GM19043 (cell line): Measurements from ENCODE around the gene OSBP2.
"Not testable (repeated sequence)": the region's sequence is repeated elsewhere in the genome, so short reads cannot be mapped to it uniquely, and the experiment has no call there.

ENCODE experiments used
- ATAC-seq: cut with Tn5 transposase; IDR thresholded peaks from one replicate; pipeline ENCODE4 v1.9.1; 2021; ENCODE audit warnings: low read depth; ENCODE audit not compliant: unreplicated experiment

OSBP2 gene

DNA sequence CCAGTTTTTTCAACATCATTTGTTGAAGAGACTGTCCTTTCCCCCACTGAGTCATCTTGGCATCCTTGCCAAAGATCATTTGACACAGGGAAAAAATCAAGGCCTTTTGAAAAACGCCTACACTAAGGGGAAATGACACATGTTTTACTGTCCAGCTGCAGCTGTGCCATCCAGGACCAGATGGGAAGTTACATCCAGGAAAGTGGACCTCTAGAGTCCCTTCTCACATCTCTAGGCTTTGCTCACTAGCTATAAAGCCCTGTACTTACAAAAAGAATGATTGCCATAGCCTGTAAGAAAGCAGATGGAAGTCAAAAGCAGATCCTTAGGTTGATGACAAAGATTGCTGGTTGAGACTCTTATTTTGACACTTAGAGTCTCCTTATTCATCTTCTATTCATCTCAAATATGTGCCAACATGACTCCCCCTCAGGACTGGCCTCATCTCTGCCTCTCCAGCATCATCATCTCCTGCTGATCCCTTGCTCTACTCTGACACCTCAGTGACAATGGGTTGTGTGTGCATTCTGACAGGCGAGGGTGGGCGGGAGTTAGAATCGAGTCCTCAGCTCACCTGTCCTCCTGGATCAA is 22.8 kb downstream of the OSBP2 start:
- no peak for ATAC-seq

DNA sequence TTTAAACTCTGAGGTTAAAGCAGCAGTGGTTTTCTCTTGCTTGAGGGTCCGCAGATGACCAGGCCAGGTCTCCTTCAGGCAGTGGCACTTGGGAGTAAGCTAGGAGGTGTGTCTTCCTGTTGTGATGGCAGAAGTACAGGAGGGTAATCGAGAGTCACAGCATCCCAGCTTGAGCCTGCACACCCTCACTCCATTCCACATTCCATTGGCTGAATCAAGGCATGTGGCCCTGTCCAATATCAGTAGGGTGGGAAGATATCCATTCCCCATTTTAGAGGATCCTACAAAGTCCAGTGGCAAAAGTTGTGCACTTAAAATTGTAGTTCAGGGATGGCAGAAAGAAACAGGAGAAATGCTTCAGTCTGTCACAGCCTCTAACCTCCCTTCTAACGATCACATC is 23.3 kb downstream of the OSBP2 start:
- ATAC-seq: no peak

DNA sequence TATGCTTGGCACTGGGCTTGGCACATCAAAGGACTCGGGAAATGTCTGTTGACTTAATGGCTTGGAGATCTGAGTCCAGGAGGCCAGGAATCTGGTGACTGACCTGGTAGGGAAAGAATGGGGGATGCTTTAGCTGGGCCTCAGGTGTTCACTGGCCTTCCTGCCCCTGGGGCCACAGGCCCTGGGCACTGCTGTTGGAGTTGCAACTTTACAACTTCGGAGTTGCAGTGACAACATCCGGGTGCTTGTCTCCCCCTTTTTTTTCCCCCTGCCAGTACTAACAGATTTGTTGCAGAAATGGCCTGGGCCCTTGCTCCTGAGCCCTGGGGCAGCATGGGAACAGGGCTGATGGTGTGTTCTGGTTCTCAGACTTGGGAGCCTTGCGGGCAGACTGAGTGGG is 23.8 kb downstream of the OSBP2 start:
- ATAC-seq: no peak

DNA sequence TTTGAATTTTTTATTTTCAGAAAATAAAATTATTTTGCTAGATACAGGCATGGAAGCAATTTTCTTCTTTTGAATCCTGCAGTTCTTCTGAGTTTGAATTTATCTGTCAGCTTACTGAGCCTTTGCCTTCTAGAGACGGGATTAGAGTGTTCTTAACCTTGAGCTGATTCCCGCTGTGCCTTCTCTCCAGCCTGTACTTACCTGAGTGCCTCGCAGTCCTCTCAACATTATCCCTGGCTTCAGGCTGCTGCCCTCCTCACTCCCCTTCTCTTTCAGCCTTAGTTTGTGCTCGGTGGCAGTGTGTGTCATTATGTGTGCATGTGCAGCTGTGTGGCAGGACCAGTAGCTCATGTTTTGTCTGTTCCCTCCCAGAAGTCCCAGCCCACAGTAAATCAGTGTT is 24.3 kb downstream of the OSBP2 start:
- no peak for ATAC-seq

DNA sequence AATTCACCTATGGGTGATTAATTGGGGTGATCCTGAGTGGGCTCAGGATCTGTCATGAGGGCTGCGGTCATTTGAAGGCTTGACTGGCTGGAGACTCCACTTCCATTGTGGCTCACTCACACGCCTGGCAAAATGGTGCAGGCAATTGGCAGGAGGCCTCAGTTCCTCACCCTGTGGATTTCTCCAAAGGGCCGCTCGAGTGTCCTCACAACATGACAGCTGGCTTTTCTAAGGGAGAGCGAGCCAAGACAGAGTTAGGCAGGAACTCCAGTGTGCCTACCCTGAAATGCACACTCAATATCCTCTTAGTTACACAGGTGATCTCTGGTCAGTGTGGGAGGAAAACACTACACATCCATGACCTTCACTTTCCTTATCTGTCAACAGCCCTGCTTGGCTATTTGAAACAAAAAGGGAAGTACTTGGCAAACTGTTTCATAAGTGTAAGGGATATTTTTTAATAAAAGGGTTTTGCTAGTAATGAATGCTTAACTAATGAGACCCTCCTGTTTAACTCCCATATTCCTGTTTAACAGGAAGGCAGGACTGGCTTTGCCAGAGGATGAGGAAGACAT is 25.7 kb downstream of the OSBP2 start:
- no peak for ATAC-seq

DNA sequence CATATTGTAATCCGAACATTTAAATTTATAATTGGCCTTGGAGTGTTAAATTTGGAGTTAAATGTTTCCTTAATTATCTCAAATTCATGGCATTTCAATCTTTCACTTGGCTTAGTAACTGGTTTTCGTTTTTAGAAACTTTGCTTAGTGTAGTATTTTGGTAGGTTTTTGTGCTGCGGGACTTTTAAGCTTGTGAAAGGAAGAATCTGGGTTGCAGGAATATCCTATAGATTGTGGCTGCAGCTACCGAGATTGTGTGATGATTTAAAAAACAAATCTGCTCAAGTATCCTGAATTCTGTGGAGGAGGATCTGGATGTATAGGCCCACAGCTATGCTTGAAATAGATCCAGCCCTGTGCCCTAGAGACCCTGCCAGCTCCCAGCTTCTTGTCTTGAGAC is 27.1 kb downstream of the OSBP2 start:
- ATAC-seq: no peak

DNA sequence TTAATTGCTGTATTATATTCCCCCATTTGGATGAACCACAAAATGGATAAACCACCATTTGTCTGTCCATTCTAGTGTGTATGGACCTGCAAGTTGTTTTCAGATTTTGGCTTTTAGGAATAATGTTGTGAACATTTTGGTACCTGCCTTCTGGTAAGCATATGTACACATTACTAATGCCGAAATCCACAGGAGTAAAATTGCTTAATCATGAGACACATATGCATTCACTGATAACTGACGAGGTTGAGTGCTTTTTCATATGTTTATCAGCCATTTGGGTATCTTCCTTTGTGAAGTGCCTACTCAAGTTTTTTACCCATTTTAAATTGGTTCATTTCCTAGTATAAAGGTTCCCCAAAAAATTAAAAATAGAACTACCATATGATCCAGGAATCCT is 34.2 kb downstream of the OSBP2 start:
- no peak for ATAC-seq

DNA sequence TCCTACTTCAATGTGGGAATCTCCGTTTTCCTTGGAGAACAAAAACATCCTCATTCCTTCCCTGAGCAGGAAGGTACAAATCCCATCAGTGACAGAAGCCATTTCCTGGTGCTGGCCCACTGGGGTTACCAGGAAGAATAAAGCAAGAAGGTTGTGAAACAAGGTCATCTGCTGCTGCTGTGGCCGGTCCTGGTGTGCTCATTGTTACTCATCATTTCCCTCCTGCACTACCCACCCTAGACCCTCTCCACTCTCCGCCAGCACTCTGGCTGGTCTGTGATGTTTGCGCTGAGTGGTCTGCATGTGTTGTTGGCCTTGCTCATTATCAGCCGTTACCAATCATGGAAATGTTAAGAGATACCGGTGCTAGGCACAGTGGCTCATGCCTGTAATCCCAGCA is 37.0 kb downstream of the OSBP2 start:
- no peak for ATAC-seq

DNA sequence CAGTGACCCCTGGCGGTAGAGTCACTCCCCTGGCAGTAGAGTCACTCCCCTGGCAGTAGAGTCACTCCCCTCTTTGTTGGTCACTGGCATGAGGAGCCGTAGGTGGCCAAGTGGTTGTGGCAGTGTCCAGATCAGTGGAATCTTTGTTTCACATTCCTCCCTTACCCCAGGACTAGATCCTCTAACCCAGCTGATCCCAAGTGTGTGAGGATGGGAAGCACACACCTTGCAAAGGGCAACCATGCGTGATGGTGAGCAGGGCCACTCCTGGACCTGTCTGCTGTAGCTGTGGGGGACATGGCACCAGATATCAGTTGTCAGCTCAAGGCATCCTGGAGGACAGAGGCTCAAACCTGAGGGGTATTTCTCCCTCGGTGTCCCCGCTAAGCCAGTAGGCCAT is 37.8 kb downstream of the OSBP2 start:
- no peak for ATAC-seq

DNA sequence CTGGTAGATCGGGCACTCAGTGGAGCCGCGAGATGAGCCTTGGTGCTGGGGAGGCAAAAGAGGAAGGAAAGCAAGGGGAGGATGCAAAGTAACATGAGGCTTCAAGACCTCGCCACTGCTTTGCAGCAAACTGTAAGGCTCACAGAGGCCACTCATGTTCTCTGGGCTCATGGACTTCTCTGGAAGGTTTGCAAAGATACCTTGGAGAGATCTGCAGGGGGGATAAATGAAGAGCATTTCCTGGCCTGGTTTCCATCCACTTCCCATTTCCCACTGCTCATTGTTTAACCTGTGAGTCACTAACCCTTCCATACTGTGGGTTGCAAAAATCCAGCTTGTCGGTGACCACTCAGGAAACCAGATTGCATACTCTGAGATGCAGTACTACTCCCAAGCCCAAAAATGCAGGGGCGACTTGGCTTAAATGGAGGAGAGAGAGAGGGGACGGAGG is 38.5 kb downstream of the OSBP2 start:
- ATAC-seq: no peak

DNA sequence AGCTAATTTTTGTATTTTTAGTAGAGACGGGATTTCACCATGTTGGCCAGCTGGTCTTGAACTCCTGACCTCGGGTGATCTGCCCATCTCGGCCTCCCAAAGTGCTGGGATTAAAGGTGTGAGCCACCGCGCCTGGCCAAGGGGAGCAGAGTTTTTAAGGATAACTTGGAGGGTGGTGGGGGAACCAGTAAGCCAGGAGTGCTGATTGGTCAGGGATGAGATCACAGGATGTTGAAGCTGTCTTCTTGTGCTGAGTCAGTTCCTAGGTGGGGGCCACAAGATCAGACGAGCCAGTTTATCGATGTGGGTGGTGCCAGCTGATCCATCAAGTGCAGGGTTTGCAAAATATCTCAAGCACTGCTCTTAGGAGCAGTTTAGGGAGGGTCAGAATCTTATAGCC is 45.3 kb downstream of the OSBP2 start:
- ATAC-seq: not testable (repeated sequence)

DNA sequence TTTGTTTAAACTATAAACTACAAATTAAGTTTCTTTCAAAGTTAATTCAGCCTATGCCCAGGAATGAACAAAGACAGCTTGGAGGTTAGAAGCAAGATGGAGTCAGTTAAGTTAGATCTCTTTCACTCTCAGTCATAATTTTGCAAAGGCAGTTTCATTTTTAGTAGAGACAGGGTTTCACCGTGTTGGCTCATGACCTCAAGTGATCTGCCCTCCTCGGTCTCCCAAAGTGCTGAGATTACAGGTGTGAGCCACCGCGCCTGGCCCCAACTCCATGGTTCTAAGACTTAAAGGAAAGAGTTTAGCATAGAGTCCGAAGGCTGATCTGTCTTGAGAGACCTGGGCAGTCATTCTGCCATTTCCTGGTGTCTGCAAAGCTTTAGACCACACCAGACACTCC is 45.8 kb downstream of the OSBP2 start:
- not testable (repeated sequence) for ATAC-seq

DNA sequence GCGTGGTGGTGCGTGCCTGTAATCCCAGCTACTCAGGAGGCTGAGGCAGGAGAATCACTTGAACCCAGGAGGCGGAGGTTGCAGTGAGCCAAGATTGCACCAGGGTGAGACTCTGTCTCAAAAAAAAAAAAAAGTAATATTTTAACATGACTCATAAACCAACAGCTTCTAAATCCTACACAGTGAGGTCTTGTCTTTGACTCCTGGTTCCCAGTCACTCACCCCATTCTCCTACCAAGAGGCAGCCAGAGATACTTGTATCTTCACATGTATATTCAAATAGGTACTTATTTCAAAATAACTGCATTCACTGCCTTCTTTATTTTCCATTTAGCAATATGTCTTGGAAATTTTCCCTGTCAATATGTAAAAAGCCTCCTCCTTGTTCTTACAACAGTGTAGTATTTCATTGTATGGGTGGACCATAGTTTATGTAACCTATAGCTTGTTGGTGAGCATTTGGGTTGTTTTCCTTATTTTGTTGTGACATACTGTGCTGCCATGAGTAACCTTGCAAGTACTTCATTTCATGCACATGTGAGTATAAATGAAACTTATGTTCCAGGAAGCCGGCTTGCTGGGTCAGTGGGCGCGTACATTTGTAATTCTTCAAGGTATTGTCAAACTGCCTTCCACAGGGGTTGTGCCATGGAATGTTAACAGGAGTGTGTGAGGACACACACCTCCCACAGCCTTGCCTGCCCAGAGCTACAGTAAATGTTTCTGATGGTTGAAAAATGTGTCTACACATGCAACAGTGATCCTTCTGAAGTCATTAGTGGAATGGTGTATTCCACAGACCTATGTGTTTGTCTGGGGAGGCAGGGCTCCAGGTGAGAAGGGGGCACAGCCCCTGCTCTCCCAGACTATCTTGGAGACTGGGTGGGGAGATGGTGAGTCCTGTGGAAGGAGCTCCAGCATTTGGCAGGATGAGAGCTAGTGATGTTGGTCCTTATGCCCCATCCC is 47.9 kb downstream of the OSBP2 start:
- no peak for ATAC-seq

DNA sequence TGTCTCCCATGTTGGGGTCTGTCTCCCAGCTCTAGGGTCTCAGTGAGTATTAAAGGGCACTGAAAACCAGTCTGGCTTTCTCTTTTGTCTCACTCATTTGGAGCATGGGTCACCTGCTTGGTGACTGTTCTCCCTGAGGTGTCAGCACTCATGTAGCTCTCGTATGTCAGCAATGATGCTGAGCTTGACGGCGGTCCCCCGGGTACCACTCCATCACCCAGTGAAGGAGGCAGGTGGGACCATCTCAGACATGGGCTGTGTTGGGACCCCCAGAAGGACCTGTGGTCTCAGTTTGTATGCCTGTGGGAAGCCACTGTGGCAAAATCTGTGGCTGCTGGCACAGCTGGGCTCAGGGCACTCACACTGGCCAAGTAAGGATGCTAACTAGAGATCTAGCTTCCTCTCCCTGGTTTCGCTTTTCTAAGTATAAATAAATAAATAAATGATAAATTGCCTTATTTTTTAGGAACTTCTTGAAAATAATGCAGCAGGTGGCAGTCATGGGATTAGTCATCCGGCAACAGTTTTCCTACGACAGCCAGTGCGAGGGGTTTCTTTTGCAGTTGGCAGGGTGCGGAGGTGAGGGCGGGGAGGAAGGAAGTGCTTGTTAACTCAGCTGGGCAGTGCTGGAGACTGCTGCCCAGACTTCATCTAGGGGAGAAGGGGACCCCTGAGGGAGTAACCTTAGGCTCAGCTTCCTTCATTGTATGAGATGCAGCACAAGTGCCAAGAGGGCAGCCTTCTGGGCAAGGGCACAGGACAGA is 48.8 kb downstream of the OSBP2 start:
- no peak for ATAC-seq

DNA sequence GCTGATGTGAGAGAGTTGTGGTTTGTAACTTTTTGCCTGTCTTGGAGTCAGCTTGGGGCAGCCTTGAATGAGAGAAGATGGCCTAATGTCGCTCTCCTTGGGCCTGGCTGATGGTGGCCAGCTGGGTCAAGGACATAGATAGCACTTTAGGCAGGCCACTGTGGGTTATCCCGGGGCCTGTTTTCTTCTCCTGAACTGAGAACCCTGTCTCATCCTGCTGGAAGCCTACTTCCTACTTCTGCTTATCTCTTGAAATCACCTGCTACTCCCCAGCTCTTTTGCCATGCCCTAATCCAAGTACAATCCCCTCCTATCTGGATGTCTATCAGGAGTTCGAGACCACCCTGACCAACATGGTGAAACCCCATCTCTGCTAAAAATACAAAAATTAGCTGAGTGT is 49.5 kb downstream of the OSBP2 start:
- no peak for ATAC-seq

DNA sequence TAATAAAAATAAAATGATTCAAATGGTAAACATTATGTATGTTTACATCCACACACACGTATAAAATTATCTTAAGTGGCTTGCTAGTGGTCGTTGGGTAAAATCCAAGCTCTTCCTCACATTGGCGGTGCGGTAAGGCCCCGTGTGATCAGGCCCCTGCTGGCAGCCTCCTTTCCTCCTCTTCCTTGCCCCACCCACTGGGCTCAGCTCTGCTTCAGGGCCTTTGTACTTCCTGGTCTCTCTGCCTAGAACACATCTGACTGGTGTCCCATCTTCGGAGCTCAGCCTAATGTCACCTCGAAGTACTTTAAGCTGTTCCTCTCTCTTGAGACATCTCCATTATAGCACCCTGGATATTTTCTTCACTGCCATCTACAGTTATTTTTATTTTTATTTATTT is 52.8 kb downstream of the OSBP2 start:
- no peak for ATAC-seq

DNA sequence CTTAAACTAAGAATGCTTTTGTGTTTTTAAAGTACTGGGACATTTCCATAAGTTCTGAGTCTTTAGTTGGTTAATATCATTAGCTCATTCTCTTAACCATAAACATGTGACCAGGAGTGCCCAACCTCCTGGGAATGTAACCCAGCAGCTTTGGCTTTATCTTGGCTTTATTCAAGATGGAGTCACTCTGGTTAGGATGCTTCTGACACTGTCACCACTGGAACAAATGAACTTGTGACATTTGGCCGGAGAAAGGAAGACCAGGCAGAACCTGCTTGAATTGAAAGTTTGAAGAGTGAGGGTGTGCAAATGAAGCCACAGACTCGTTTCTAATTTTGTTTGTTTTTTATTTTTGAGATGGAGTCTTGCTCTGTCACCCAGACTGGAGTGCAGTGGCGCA is 54.6 kb downstream of the OSBP2 start:
- no peak for ATAC-seq

DNA sequence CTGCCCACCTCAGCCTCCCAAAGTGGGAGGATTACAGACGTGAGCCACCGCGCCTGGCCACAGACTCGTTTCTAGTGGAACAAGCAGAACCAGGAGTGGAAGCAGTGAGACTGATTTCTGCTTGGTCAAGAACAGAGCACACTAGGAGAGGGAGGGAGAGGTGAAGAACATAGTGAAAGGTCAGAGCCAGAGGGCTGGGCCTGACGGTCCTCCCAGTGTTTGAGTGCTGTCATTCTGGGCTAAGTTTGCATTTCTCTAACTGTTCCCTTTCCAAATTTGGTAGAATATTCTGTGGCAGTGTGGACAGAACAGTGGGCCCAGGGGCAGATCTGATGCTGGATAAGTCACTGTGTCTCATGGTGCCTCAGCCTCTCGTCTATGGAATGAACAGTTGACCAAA is 55.2 kb downstream of the OSBP2 start:
- ATAC-seq: no peak

DNA sequence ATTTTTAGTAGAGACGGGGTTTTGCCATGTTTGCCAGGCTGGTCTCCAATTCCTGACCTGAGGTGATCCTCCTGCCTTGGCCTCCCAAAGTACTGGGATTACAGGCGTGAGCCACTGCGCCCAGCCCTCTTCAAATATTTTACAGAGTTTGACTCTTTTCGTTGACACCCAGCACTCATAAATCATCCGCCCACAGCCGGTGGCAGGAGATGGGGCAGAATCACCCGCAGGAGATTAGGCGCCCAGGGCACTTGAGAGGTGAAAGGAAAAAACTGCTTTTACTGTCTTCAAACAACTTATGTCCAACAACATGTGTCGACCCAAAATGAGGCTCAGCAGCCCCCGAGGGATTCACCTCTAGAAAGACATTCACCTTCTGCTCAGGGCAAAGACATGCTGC is 56.9 kb downstream of the OSBP2 start:
- ATAC-seq: no peak

DNA sequence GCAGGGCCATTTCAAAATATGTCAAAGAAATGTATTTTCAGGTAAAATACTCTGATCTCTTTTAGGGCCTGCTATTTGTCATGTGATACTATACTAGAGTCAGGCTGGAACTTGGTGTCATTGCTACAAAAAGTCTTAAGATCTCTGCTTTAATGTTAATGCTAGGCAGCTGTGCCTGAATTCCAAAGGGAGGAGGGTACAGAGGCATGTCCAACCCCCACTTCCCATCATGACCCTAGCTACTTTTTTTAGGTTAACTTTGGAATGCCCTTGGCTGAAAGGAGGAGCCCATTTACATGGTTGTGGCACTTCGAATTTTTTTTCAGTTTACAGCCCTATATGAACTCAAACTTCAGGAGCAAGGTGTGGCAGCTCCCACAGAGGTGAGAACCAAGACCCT is 58.1 kb downstream of the OSBP2 start:
- ATAC-seq: no peak

DNA sequence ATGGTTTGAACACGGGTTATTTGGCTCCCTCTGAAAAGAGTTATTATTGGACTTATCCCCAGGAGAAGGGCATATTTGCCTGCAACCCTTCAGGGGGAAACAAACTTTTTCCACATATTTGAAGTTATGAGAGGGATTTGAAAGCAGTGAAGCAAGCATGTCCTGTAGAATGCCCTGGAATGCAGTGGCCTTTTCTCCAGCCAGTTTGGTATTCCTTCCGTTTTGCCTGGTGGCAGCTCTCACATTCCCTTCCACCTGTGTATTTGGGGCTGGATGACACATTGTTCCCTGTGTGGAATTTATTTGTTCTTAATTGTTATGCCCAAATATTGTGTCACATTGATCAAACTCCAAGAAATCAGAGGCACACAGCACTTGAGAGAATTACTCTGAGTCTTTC is 59.0 kb downstream of the OSBP2 start:
- no peak for ATAC-seq
